HepG2 (cell line): Measurements from ENCODE around the gene ELF2. TPM values are rescaled to one million over a fixed set of nuclear protein-coding genes. Genes with fewer than 3 reads are reported as not detected.

Experiments used
- HHEX ChIP-seq: IDR thresholded peaks from 2 replicates; pipeline ENCODE4 v1.6.1; 2016; ENCODE audit warnings: control low read depth
- HMG20A ChIP-seq: IDR thresholded peaks from 2 replicates; pipeline ENCODE4 v1.6.1; 2016; ENCODE audit warnings: borderline replicate concordance
- KIAA2018 ChIP-seq: sonication (generic); formaldehyde crosslinking; IDR thresholded peaks from 2 replicates; pipeline ENCODE4 v1.5.0; 2020; ENCODE audit warnings: mild to moderate bottlenecking, missing genetic modification reagents, borderline replicate concordance
- LRRFIP1 ChIP-seq: sonication (generic); formaldehyde crosslinking; conservative IDR thresholded peaks from 2 replicates; pipeline ENCODE4 v1.4.0; 2020; ENCODE audit warnings: missing genetic modification reagents
- PRDM10 ChIP-seq: sonication (generic); formaldehyde crosslinking; IDR thresholded peaks from 2 replicates; pipeline ENCODE4 v1.4.0; 2020; ENCODE audit warnings: low read depth, missing genetic modification reagents
- PRDM4 ChIP-seq: sonication (generic); formaldehyde crosslinking; IDR thresholded peaks from 2 replicates; pipeline ENCODE4 v1.9.0; 2021; ENCODE audit warnings: missing genetic modification reagents, borderline replicate concordance
- REL ChIP-seq: sonication (generic); formaldehyde crosslinking; conservative IDR thresholded peaks from 2 replicates; pipeline ENCODE4 v1.8.0; 2022; ENCODE audit warnings: mild to moderate bottlenecking, missing genetic modification reagents, moderate library complexity
- ZNF143 ChIP-seq: sonication (generic); formaldehyde crosslinking; IDR thresholded peaks from 2 replicates; pipeline ENCODE4 v1.4.0; 2020; ENCODE audit warnings: missing genetic modification reagents
- ZNF232 ChIP-seq: sonication (generic); formaldehyde crosslinking; IDR thresholded peaks from 2 replicates; pipeline ENCODE4 v1.4.0; 2020; ENCODE audit warnings: missing genetic modification reagents, borderline replicate concordance
- ZNF350 ChIP-seq: sonication (generic); formaldehyde crosslinking; IDR thresholded peaks from 2 replicates; pipeline ENCODE4 v1.4.0; 2020; ENCODE audit warnings: mild to moderate bottlenecking, low read depth, missing genetic modification reagents, borderline replicate concordance
- ZNF768 ChIP-seq: sonication (generic); formaldehyde crosslinking; IDR thresholded peaks from 2 replicates; pipeline ENCODE4 v1.4.0; 2020; ENCODE audit warnings: missing genetic modification reagents
- polyA plus RNA-seq, 8 experiments: library from polyadenylated mRNA; depleted of rRNA in 3 of 8; stranded (reverse) in 7 of 8; unstranded in 1 of 8; fragments of >200 nt; fragmentation: Illumina TruSeq in 4 of 8; extraction: Trizol in 4 of 8; gene quantifications; 2 replicates each; pipeline versions ENCODE4 v1.2.1 to v1.2.3, GENCODE V29; 2011 to 2016; ENCODE audit warnings: low read depth in 4 of 8, missing spikeins in 1 of 8, mixed read lengths in 1 of 8; ENCODE audit not compliant: insufficient read depth in 1 of 8
- total RNA-seq, 5 experiments: library from RNA; depleted of rRNA; stranded (reverse); fragments of >200 nt; fragmentation: Illumina TruSeq; extraction: Trizol; gene quantifications; 2 replicates each; pipeline ENCODE4 v1.2.3, GENCODE V29; 2016; ENCODE audit warnings: low read depth in 1 of 5

Gene ELF2
- total and polyA plus RNA-seq, 2 of the 13 experiments (the other 11 are each of a cell fraction or from before 2014, with no cell fraction given) = 28.6 to 35.4 TPM

GRCh38 chr4:139015269-139015947 is 161.6 kb downstream of the ELF2 start, which contains the start of gene NOCT (continued):
- peak; percentile 95 for TF ChIP-seq REL (CRISPR knock-in tag)
- no peak for TF ChIP-seq HHEX (CRISPR knock-in tag)
- TF ChIP-seq HMG20A (CRISPR knock-in tag) = no peak
- no peak; the same call in 1 of the 2 replicates for TF ChIP-seq ZNF232 (CRISPR knock-in tag)
- peak; percentile 57; the same call in 1 of the 2 replicates for TF ChIP-seq ZNF143 (CRISPR knock-in tag)
- TF ChIP-seq ZNF350 (CRISPR knock-in tag) = peak; percentile 83
- no peak for TF ChIP-seq LRRFIP1 (CRISPR knock-in tag)
- TF ChIP-seq KIAA2018 (CRISPR knock-in tag) = no peak
- TF ChIP-seq ZNF768 (CRISPR knock-in tag) = peak; percentile 69; the same call in 1 of the 2 replicates
- TF ChIP-seq PRDM4 (CRISPR knock-in tag) = no peak
- peak; percentile 99 for TF ChIP-seq PRDM10 (CRISPR knock-in tag)
